Panc1 (cell line): Measurements from ENCODE around the gene PPM1F.

Experiments used
- CTCF ChIP-seq: fragments of 450-650 bp; IDR thresholded peaks from 2 replicates; pipeline ENCODE4 v1.5.1; 2017; ENCODE audit warnings: mild to moderate bottlenecking
- POLR2AphosphoS5 ChIP-seq: IDR thresholded peaks from 2 replicates; pipeline ENCODE4 v1.6.1; 2012; ENCODE audit warnings: mild to moderate bottlenecking, low read depth, low read length, moderate library complexity
- REST ChIP-seq, 2 experiments: IDR thresholded peaks; 2 replicates each; pipeline ENCODE4 v1.6.1; 2011 to 2012; ENCODE audit warnings: low read depth in 2 of 2, control low read depth in 1 of 2, low read length in 1 of 2, mild to moderate bottlenecking in 1 of 2, moderate library complexity in 1 of 2; ENCODE audit not compliant: insufficient read depth in 1 of 2
- SIN3A ChIP-seq: IDR thresholded peaks from 2 replicates; pipeline ENCODE4 v1.6.1; 2012; ENCODE audit warnings: low read depth, mild to moderate bottlenecking, low read length, moderate library complexity, borderline replicate concordance; ENCODE audit not compliant: insufficient read depth
- TCF7L2 ChIP-seq: IDR thresholded peaks from 2 replicates; pipeline ENCODE4 v1.6.1; 2011; ENCODE audit warnings: mild to moderate bottlenecking, low read depth, low read length, inconsistent platforms

GRCh38 chr22:21984793-21985192, 32.1 kb upstream of the PPM1F start:
- no peak; the same call in 1 of the 2 replicates for TF ChIP-seq CTCF
- no peak for TF ChIP-seq POLR2AphosphoS5
- TF ChIP-seq REST (IDR thresholded peaks at IDR 0.05; ENCODE audit: insufficient read depth in 1 of 2, low read depth in 2 of 2, low read length in 1 of 2): no peak
- no peak for TF ChIP-seq SIN3A
- TF ChIP-seq TCF7L2: no peak
